MCF 10A (cell line): ENCODE data around the gene ERC2. TPM values are rescaled to one million over a fixed set of nuclear protein-coding genes. Genes with fewer than 3 reads are reported as not detected.

Experiments
- BruUV-seq: library from RNA; stranded (reverse); fragments of 400-500 nt; replicated peaks from 2 replicates; lab custom pipeline; 2021; lab: Mats Ljungman, UMichigan
- CTCF ChIA-PET: fragments of 300-600 bp; sonication (Branson Sonifier 250); formaldehyde crosslinking; extraction: SDS; loops from one replicate; lab custom pipeline; 2021; ENCODE audit warnings: antibody characterized with exemption, inconsistent platforms; lab: Yijun Ruan, JAX
- POLR2A ChIA-PET: fragments of 300-600, 350-650 bp; sonication (Branson Sonifier 250); formaldehyde crosslinking; extraction: SDS; loops from one replicate; lab custom pipeline; 2020; ENCODE audit warnings: antibody characterized with exemption, inconsistent platforms; lab: Yijun Ruan, JAX
- DNase-seq: peaks from one replicate; pipeline ENCODE4 v3.0.0-alpha.2; 2018; ENCODE audit not compliant: unreplicated experiment
- H3K27ac Mint-ChIP-seq: one replicate; pipeline ENCODE4 v1.8.0; 2022; ENCODE audit warnings: mild to moderate bottlenecking, low read depth, mixed read lengths; ENCODE audit not compliant: unreplicated experiment
- H3K27me3 Mint-ChIP-seq: one replicate; pipeline ENCODE4 v1.8.0; 2022; ENCODE audit warnings: mixed read lengths; ENCODE audit not compliant: insufficient read depth, unreplicated experiment
- H3K36me3 Mint-ChIP-seq: one replicate; pipeline ENCODE4 v1.8.0; 2022; ENCODE audit warnings: mild to moderate bottlenecking, moderate library complexity, mixed read lengths; ENCODE audit not compliant: insufficient read depth, unreplicated experiment
- H3K4me1 Mint-ChIP-seq: one replicate; pipeline ENCODE4 v1.8.0; 2022; ENCODE audit warnings: mixed read lengths; ENCODE audit not compliant: insufficient read depth, unreplicated experiment
- H3K4me3 Mint-ChIP-seq: one replicate; pipeline ENCODE4 v1.8.0; 2022; ENCODE audit warnings: mild to moderate bottlenecking, moderate library complexity, mixed read lengths; ENCODE audit not compliant: unreplicated experiment
- H3K9me3 Mint-ChIP-seq: one replicate; pipeline ENCODE4 v1.8.0; 2022; ENCODE audit warnings: mixed read lengths; ENCODE audit not compliant: unreplicated experiment
- CTCF ChIP-seq: fragments of 200-600 bp; IDR thresholded peaks from one replicate; pipeline ENCODE4 v1.8.0; 2022; ENCODE audit warnings: antibody characterized with exemption, mild to moderate bottlenecking; ENCODE audit not compliant: unreplicated experiment
- intact Hi-C: fragments of 100-400 bp; cut with micrococcal nuclease; formaldehyde crosslinking; loops from 2 replicates; pipeline ENCODE4 v1.14.1; 2022
- total RNA-seq: library from RNA; stranded (reverse); gene quantifications from 2 replicates; pipeline ENCODE4 v1.2.3, GENCODE V29; 2022

Gene ERC2
- total RNA-seq, 1 experiment from 2014 or later = 0.42 TPM

- peaks cover 7% of the 10 kb centered on the region for H3K4me1 Mint-ChIP-seq
- no peaks in the 10 kb centered on the region for H3K9me3 Mint-ChIP-seq
- intact Hi-C loops = no loop called here
- CTCF ChIA-PET = interaction anchor here (1.4 kb wide), 1 partner anchor 48 kb away, joined by 7 read pairs; no protein-coding TSS in a partner anchor
- H3K27me3 Mint-ChIP-seq = no peaks in the 10 kb centered on the region
- POLR2A ChIA-PET = no interaction called here
- BruUV-seq = no TSS peak
- H3K4me3 Mint-ChIP-seq = no peak overlapping the region
- no peak for DNase-seq
- no peak overlapping the region for H3K27ac Mint-ChIP-seq
- no peak for TF ChIP-seq CTCF
- H3K36me3 Mint-ChIP-seq = no peaks in the 10 kb centered on the region
Measured at GRCh38 chr3:55607844-55608243, 860.4 kb downstream of the ERC2 start.

- Mint-ChIP-seq H3K27me3 (no peaks in the 10 kb centered on the region), H3K4me3 (no peak overlapping the region), H3K9me3 (no peaks in the 10 kb centered on the region), H3K4me1 (peaks cover 7% of the 10 kb centered on the region), H3K27ac (no peak overlapping the region), H3K36me3 (no peaks in the 10 kb centered on the region)
- intact Hi-C loops = no loop called here
- POLR2A ChIA-PET = interaction anchor here (1.0 kb wide), 1 partner anchor 716 kb away, joined by 4 read pairs; no protein-coding TSS in a partner anchor
- no peak for TF ChIP-seq CTCF
- DNase-seq = no peak
- BruUV-seq = no TSS peak
- CTCF ChIA-PET = interaction anchor here (1.3 to 1.4 kb wide), 2 partner anchors 49 to 294 kb away, joined by 4 to 7 read pairs; no protein-coding TSS in a partner anchor
Measured at GRCh38 chr3:55607175-55607574, 861.1 kb downstream of the ERC2 start.

- TF ChIP-seq CTCF = no peak
- ChIA-PET CTCF (interaction anchor here (0.6 to 1.3 kb wide), 2 partner anchors 38 to 296 kb away, joined by 4 read pairs; no protein-coding TSS in a partner anchor), POLR2A (interaction anchor here (0.5 kb wide), 1 partner anchor 56 kb away, joined by 5 read pairs; no protein-coding TSS in a partner anchor)
- no peaks in the 10 kb centered on the region for H3K9me3 Mint-ChIP-seq
- peaks cover 7% of the 10 kb centered on the region for H3K4me1 Mint-ChIP-seq
- no peak for DNase-seq
- H3K27me3 Mint-ChIP-seq = no peaks in the 10 kb centered on the region
- BruUV-seq = no TSS peak
- no peaks in the 10 kb centered on the region for H3K36me3 Mint-ChIP-seq
- intact Hi-C loops = no loop called here
- no peak overlapping the region for H3K27ac Mint-ChIP-seq
- H3K4me3 Mint-ChIP-seq = no peak overlapping the region
Measured at GRCh38 chr3:55605443-55606236, 862.6 kb downstream of the ERC2 start.

GRCh38 chr3:55604846-55605245 is 863.4 kb downstream of the ERC2 start:
- ChIA-PET POLR2A (interaction anchor here (0.9 to 1.1 kb wide), 2 partner anchors 64 to 80 kb away, joined by 4 to 6 read pairs; no protein-coding TSS in a partner anchor), CTCF (no interaction called here)
- no peak for TF ChIP-seq CTCF
- Mint-ChIP-seq H3K4me1 (peaks cover 7% of the 10 kb centered on the region), H3K4me3 (no peak overlapping the region), H3K27me3 (no peaks in the 10 kb centered on the region), H3K27ac (no peak overlapping the region), H3K9me3 (no peaks in the 10 kb centered on the region), H3K36me3 (no peaks in the 10 kb centered on the region)
- no TSS peak for BruUV-seq
- no peak for DNase-seq
- intact Hi-C loops = no loop called here
